Liver (tissue), 9 donors: Measurements from ENCODE around the gene TAF4. TPM values are rescaled to one million over a fixed set of nuclear protein-coding genes. Genes with fewer than 3 reads are reported as not detected.

Experiments used
- DNase-seq: peaks from one replicate; pipeline ENCODE4 v3.0.0-alpha.2; 2017; ENCODE audit warnings: low spot score
- H3K27ac ChIP-seq, 2 donors: one replicate each; pipeline ENCODE4 v1.7.0; 2013; ENCODE audit warnings: inconsistent platforms in 2 of 2, low read length in 2 of 2, control low read depth in 1 of 2, low read depth in 1 of 2, mild to moderate bottlenecking in 1 of 2
- H3K27me3 ChIP-seq, 4 donors: one replicate each; pipeline versions ENCODE4 v1.6.1 to v1.7.0; 2013; ENCODE audit warnings: low read length in 3 of 4, inconsistent platforms in 1 of 4, mild to moderate bottlenecking in 1 of 4, moderate library complexity in 1 of 4; ENCODE audit not compliant: control insufficient read depth in 4 of 4, insufficient read depth in 4 of 4
- H3K36me3 ChIP-seq, 4 donors: one replicate each; pipeline versions ENCODE4 v1.6.1 to v1.7.0; 2013; ENCODE audit warnings: low read length in 3 of 4, mild to moderate bottlenecking in 3 of 4, low read depth in 1 of 4, moderate library complexity in 1 of 4; ENCODE audit not compliant: control insufficient read depth in 4 of 4, insufficient read depth in 3 of 4
- H3K4me1 ChIP-seq, 4 donors: one replicate each; pipeline versions ENCODE4 v1.6.1 to v1.7.0; 2013; ENCODE audit warnings: low read length in 3 of 4, mild to moderate bottlenecking in 3 of 4, moderate library complexity in 1 of 4; ENCODE audit not compliant: control insufficient read depth in 4 of 4, insufficient read depth in 4 of 4
- H3K4me3 ChIP-seq, 3 donors: one replicate each; pipeline versions ENCODE4 v1.6.1 to v1.7.0; 2013; ENCODE audit warnings: low read length in 3 of 3, control low read depth in 1 of 3, low read depth in 1 of 3, mild to moderate bottlenecking in 1 of 3
- H3K9ac ChIP-seq, 2 donors: one replicate each; pipeline ENCODE4 v1.7.0; 2013; ENCODE audit warnings: low read length in 2 of 2, mild to moderate bottlenecking in 2 of 2, moderate library complexity in 2 of 2, control low read depth in 1 of 2, low read depth in 1 of 2
- H3K9me3 ChIP-seq, 4 donors: one replicate each; pipeline versions ENCODE4 v1.6.1 to v1.7.0; 2013; ENCODE audit warnings: low read length in 3 of 4; ENCODE audit not compliant: control insufficient read depth in 4 of 4
- FOXA1 ChIP-seq: IDR thresholded peaks from 2 replicates; pipeline ENCODE4 v1.6.1; 2016; ENCODE audit warnings: antibody characterized with exemption
- HNF4A ChIP-seq, 2 donors: conservative IDR thresholded peaks; 2 replicates each; pipeline ENCODE4 v1.6.1; 2016; ENCODE audit warnings: antibody characterized with exemption in 2 of 2, mild to moderate bottlenecking in 2 of 2
- HNF4G ChIP-seq: IDR thresholded peaks from 2 replicates; pipeline ENCODE4 v1.6.1; 2016; ENCODE audit warnings: antibody characterized with exemption
- JUND ChIP-seq, 2 donors: IDR thresholded peaks; 2 replicates each; pipeline ENCODE4 v1.6.1; 2016; ENCODE audit warnings: antibody characterized with exemption in 2 of 2
- MAX ChIP-seq: IDR thresholded peaks from 2 replicates; pipeline ENCODE4 v1.6.1; 2016; ENCODE audit warnings: antibody characterized with exemption
- NR2F2 ChIP-seq: IDR thresholded peaks from 2 replicates; pipeline ENCODE4 v1.6.1; 2016; ENCODE audit warnings: antibody characterized with exemption
- RAD21 ChIP-seq, 2 donors: IDR thresholded peaks; 2 replicates each; pipeline ENCODE4 v1.6.1; 2016; ENCODE audit warnings: antibody characterized with exemption in 2 of 2, mild to moderate bottlenecking in 2 of 2
- RXRA ChIP-seq, 2 donors: IDR thresholded peaks; 2 replicates each; pipeline ENCODE4 v1.6.1; 2017 to 2018; ENCODE audit warnings: antibody characterized with exemption in 2 of 2, mild to moderate bottlenecking in 1 of 2
- YY1 ChIP-seq: IDR thresholded peaks from 2 replicates; pipeline ENCODE4 v1.6.1; 2016; ENCODE audit warnings: antibody characterized with exemption, mild to moderate bottlenecking
- whole genome bisulfite sequencing: extraction: QIAGEN DNeasy Blood & Tissue Kit; methylation state at CpG from one replicate; pipeline ENCODE4 v1.1.7; 2013; 5-methylcytosine and 5-hydroxymethylcytosine counted together
- polyA plus RNA-seq, 2 donors: library from polyadenylated mRNA; stranded (reverse) in 1 of 2; unstranded in 1 of 2; fragments of 200-250 nt in 1 of 2; fragments of >200 nt in 1 of 2; fragmentation: Nextera tagmentation in 1 of 2; extraction: Ambion mirVana in 1 of 2; gene quantifications; one replicate each; pipeline versions ENCODE4 v1.2.1 to v1.2.3, GENCODE V29; 2013 to 2015
- total RNA-seq, 2 donors: library from RNA; depleted of rRNA; stranded (reverse); fragments of >200 nt; gene quantifications; one replicate each; pipeline ENCODE4 v1.2.3, GENCODE V29; 2014
- TF ChIP-seq, protein P1 (sequence below): IDR thresholded peaks from 2 replicates; pipeline ENCODE4 v1.6.1; 2016; ENCODE audit warnings: antibody characterized with exemption
- TF ChIP-seq, protein P2 (sequence below): IDR thresholded peaks from 2 replicates; pipeline ENCODE4 v1.6.1; 2016; ENCODE audit warnings: antibody characterized with exemption
- TF ChIP-seq, protein P3 (sequence below): fragments of 150-350 bp; IDR thresholded peaks from 2 replicates; pipeline ENCODE4 v1.5.1; 2017; ENCODE audit warnings: improper control_type of control experiment, low read depth, low read length; ENCODE audit not compliant: missing input control
- TF ChIP-seq, protein P4 (sequence below): IDR thresholded peaks from 2 replicates; pipeline ENCODE4 v1.6.1; 2016; ENCODE audit warnings: antibody characterized with exemption, mild to moderate bottlenecking
- donor health status: healthy.
- donor health status: healthy.
- donor health status: healthy.
- donor health status: healthy.
- donor health status: healthy.

Gene TAF4
- total and polyA plus RNA-seq, 4 donors = 2.0 to 11.8 (median 5.6) TPM

- Histone ChIP-seq H3K4me1 (peaks cover 0 to 4% (median 1%) of the 10 kb centered on the region in 4 donors), H3K36me3 (peaks cover 7 to 64% (median 48%) of the 10 kb centered on the region in 4 donors), H3K9me3 (no peaks in the 10 kb centered on the region), H3K9ac (no peak overlapping the region), H3K4me3 (no peak overlapping the region), H3K27me3 (no peaks in the 10 kb centered on the region), H3K27ac (no peak overlapping the region)
- no peak for DNase-seq
- 75% methylated on average over 10 of the region's 10 CpGs for WGBS
- TF ChIP-seq HNF4G = no peak
- TF ChIP-seq MAX = no peak
- no peak for TF ChIP-seq FOXA1
- no peak for TF ChIP-seq NR2F2
- TF ChIP-seq, protein P1, sequence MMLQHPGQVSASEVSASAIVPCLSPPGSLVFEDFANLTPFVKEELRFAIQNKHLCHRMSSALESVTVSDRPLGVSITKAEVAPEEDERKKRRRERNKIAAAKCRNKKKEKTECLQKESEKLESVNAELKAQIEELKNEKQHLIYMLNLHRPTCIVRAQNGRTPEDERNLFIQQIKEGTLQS = no peak
- TF ChIP-seq HNF4A (conservative IDR thresholded peaks at IDR 0.05) = no peak
- TF ChIP-seq RXRA (IDR thresholded peaks at IDR 0.05) = no peak
- TF ChIP-seq, protein P2, sequence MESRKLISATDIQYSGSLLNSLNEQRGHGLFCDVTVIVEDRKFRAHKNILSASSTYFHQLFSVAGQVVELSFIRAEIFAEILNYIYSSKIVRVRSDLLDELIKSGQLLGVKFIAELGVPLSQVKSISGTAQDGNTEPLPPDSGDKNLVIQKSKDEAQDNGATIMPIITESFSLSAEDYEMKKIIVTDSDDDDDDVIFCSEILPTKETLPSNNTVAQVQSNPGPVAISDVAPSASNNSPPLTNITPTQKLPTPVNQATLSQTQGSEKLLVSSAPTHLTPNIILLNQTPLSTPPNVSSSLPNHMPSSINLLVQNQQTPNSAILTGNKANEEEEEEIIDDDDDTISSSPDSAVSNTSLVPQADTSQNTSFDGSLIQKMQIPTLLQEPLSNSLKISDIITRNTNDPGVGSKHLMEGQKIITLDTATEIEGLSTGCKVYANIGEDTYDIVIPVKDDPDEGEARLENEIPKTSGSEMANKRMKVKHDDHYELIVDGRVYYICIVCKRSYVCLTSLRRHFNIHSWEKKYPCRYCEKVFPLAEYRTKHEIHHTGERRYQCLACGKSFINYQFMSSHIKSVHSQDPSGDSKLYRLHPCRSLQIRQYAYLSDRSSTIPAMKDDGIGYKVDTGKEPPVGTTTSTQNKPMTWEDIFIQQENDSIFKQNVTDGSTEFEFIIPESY = no peak
These were observed 67.8 kb downstream of the TAF4 start for GRCh38 chr20:61997891-61998290.

DNA sequence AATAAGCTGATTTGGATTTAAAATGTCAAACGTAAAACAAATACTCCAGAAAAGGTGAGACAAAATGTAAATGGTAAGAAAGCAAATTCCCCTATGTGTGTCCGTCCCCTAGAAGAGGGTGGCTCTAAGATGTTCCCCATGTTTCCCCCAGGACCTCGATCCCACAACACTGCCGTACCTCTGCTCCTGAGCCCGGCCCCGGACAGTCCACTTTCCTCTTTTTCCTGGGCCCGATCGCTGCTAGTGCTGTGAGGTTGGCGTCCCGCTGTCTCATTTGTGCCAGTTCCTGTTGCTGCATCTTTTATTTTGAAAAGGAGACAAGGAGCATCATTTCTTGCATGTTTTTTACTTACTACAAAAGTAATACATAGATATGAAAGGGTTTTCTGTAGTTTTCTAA, 68.3 kb downstream of the TAF4 start:
- H3K9me3 ChIP-seq = no peaks in the 10 kb centered on the region
- no peaks in the 10 kb centered on the region for H3K4me1 ChIP-seq
- no peak for DNase-seq

More for the DNA sequence above, 68.3 kb downstream of the TAF4 start:
- Histone ChIP-seq H3K9ac (no peak overlapping the region), H3K27ac (no peak overlapping the region), H3K4me3 (no peak overlapping the region), H3K36me3 (peaks cover 7 to 67% (median 50%) of the 10 kb centered on the region in 4 donors), H3K27me3 (no peaks in the 10 kb centered on the region)
- no peak for TF ChIP-seq FOXA1
- TF ChIP-seq MAX = no peak
- TF ChIP-seq YY1 = no peak
- TF ChIP-seq, protein P3, sequence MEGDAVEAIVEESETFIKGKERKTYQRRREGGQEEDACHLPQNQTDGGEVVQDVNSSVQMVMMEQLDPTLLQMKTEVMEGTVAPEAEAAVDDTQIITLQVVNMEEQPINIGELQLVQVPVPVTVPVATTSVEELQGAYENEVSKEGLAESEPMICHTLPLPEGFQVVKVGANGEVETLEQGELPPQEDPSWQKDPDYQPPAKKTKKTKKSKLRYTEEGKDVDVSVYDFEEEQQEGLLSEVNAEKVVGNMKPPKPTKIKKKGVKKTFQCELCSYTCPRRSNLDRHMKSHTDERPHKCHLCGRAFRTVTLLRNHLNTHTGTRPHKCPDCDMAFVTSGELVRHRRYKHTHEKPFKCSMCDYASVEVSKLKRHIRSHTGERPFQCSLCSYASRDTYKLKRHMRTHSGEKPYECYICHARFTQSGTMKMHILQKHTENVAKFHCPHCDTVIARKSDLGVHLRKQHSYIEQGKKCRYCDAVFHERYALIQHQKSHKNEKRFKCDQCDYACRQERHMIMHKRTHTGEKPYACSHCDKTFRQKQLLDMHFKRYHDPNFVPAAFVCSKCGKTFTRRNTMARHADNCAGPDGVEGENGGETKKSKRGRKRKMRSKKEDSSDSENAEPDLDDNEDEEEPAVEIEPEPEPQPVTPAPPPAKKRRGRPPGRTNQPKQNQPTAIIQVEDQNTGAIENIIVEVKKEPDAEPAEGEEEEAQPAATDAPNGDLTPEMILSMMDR = no peak
- TF ChIP-seq RXRA (IDR thresholded peaks at IDR 0.05) = no peak
- TF ChIP-seq RAD21 (IDR thresholded peaks at IDR 0.05) = no peak
- TF ChIP-seq, protein P4, sequence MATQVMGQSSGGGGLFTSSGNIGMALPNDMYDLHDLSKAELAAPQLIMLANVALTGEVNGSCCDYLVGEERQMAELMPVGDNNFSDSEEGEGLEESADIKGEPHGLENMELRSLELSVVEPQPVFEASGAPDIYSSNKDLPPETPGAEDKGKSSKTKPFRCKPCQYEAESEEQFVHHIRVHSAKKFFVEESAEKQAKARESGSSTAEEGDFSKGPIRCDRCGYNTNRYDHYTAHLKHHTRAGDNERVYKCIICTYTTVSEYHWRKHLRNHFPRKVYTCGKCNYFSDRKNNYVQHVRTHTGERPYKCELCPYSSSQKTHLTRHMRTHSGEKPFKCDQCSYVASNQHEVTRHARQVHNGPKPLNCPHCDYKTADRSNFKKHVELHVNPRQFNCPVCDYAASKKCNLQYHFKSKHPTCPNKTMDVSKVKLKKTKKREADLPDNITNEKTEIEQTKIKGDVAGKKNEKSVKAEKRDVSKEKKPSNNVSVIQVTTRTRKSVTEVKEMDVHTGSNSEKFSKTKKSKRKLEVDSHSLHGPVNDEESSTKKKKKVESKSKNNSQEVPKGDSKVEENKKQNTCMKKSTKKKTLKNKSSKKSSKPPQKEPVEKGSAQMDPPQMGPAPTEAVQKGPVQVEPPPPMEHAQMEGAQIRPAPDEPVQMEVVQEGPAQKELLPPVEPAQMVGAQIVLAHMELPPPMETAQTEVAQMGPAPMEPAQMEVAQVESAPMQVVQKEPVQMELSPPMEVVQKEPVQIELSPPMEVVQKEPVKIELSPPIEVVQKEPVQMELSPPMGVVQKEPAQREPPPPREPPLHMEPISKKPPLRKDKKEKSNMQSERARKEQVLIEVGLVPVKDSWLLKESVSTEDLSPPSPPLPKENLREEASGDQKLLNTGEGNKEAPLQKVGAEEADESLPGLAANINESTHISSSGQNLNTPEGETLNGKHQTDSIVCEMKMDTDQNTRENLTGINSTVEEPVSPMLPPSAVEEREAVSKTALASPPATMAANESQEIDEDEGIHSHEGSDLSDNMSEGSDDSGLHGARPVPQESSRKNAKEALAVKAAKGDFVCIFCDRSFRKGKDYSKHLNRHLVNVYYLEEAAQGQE = no peak
- no peak for TF ChIP-seq JUND (IDR thresholded peaks at IDR 0.05)
- TF ChIP-seq HNF4A (conservative IDR thresholded peaks at IDR 0.05) = no peak
- WGBS = 91% methylated on average over 10 of the region's 10 CpGs
